ENCODE data around the gene RHBDL3. TPM values are rescaled to one million over a fixed set of nuclear protein-coding genes. Genes with fewer than 3 reads are reported as not detected.

RHBDL3 gene
- polyA plus RNA-seq, 6 donors from 2014 or later, result not detected

GRCh38 chr17:32323811-32324491 lies 58.3 kb downstream of the RHBDL3 start:
- Mint-ChIP-seq H3K9me3 (no peaks in the 10 kb centered on the region), H3K4me3 (peak overlapping the region; percentile 13 to 47 (median 34)), H3K27ac (peak overlapping the region in 2 of 6 donors; percentile 45 to 48), H3K36me3 (no peaks in the 10 kb centered on the region), H3K4me1 (peaks cover 16 to 28% (median 22%) of the 10 kb centered on the region in 3 donors), H3K27me3 (peaks cover 0 to 12% (median 0%) of the 10 kb centered on the region in 3 donors)
- peak; percentile 10 for DNase-seq
- ATAC-seq (ENCODE audit: low read depth in 2 of 2), result peak; percentile 30 to 38

- H3K4me3 Mint-ChIP-seq, result no peak overlapping the region
- ATAC-seq (ENCODE audit: low read depth in 2 of 2), result no peak
- peak overlapping the region in 1 of 6 donors; percentile 47 for H3K27ac Mint-ChIP-seq
- no peaks in the 10 kb centered on the region for H3K27me3 Mint-ChIP-seq
- no peaks in the 10 kb centered on the region for H3K36me3 Mint-ChIP-seq
- H3K9me3 Mint-ChIP-seq, result no peaks in the 10 kb centered on the region
- peaks cover 7 to 15% (median 10%) of the 10 kb centered on the region in 3 donors for H3K4me1 Mint-ChIP-seq
- no peak for DNase-seq
Observed at GRCh38 chr17:32327911-32328310, 62.3 kb downstream of the RHBDL3 start.

GRCh38 chr17:32330147-32330546 lies 64.5 kb downstream of the RHBDL3 start:
- H3K27ac Mint-ChIP-seq, result no peak overlapping the region
- DNase-seq (no peak), ATAC-seq (ENCODE audit: low read depth in 2 of 2) (no peak)
- H3K27me3 Mint-ChIP-seq, result no peaks in the 10 kb centered on the region
- no peaks in the 10 kb centered on the region for H3K9me3 Mint-ChIP-seq
- H3K36me3 Mint-ChIP-seq, result peaks cover 0 to 11% of the 10 kb centered on the region in 2 donors
- no peaks in the 10 kb centered on the region for H3K4me1 Mint-ChIP-seq
- H3K4me3 Mint-ChIP-seq, result no peak overlapping the region

- Mint-ChIP-seq H3K36me3 (peaks cover 6 to 11% of the 10 kb centered on the region in 2 donors), H3K9me3 (no peaks in the 10 kb centered on the region), H3K27ac (no peak overlapping the region), H3K4me3 (no peak overlapping the region), H3K4me1 (no peaks in the 10 kb centered on the region), H3K27me3 (no peaks in the 10 kb centered on the region)
- no peak for DNase-seq
- ATAC-seq (ENCODE audit: low read depth in 2 of 2), result no peak
Observed at GRCh38 chr17:32331243-32332040, 65.8 kb downstream of the RHBDL3 start.

- Mint-ChIP-seq H3K9me3 (no peaks in the 10 kb centered on the region), H3K27ac (no peak overlapping the region), H3K27me3 (no peaks in the 10 kb centered on the region), H3K4me3 (no peak overlapping the region), H3K4me1 (no peaks in the 10 kb centered on the region), H3K36me3 (peaks cover 6 to 11% of the 10 kb centered on the region in 2 donors)
- ATAC-seq (ENCODE audit: low read depth in 2 of 2) (no peak), DNase-seq (no peak)
Observed at GRCh38 chr17:32333187-32333586, 67.6 kb downstream of the RHBDL3 start.

GRCh38 chr17:32335046-32335445 lies 69.4 kb downstream of the RHBDL3 start:
- peak overlapping the region in 1 of 8 donors; percentile 15 for H3K4me3 Mint-ChIP-seq
- H3K9me3 Mint-ChIP-seq, result no peaks in the 10 kb centered on the region
- no peaks in the 10 kb centered on the region for H3K4me1 Mint-ChIP-seq
- H3K27ac Mint-ChIP-seq, result no peak overlapping the region
- ATAC-seq (ENCODE audit: low read depth in 2 of 2), result no peak
- peaks cover 6 to 11% of the 10 kb centered on the region in 2 donors for H3K36me3 Mint-ChIP-seq
- no peaks in the 10 kb centered on the region for H3K27me3 Mint-ChIP-seq
- DNase-seq, result no peak

GRCh38 chr17:32335687-32336086 lies 70.1 kb downstream of the RHBDL3 start:
- Mint-ChIP-seq H3K36me3 (peaks cover 6 to 11% of the 10 kb centered on the region in 2 donors), H3K4me3 (no peak overlapping the region), H3K27ac (no peak overlapping the region), H3K4me1 (peaks cover 0 to under 1% (median under 1%) of the 10 kb centered on the region in 3 donors), H3K27me3 (no peaks in the 10 kb centered on the region), H3K9me3 (no peaks in the 10 kb centered on the region)
- no peak for ATAC-seq (ENCODE audit: low read depth in 2 of 2)
- no peak for DNase-seq

GRCh38 chr17:32341141-32341856 lies 75.7 kb downstream of the RHBDL3 start:
- peak overlapping the region; percentile 92 to 98 (median 94) for H3K27ac Mint-ChIP-seq
- peaks cover 12 to 23% (median 19%) of the 10 kb centered on the region in 3 donors for H3K4me1 Mint-ChIP-seq
- H3K4me3 Mint-ChIP-seq, result peak overlapping the region; percentile 85 to 97 (median 93)
- ATAC-seq (ENCODE audit: low read depth in 2 of 2) (peak; percentile 52 to 56), DNase-seq (peak; percentile 60)
- H3K36me3 Mint-ChIP-seq, result no peaks in the 10 kb centered on the region
- no peaks in the 10 kb centered on the region for H3K27me3 Mint-ChIP-seq
- no peaks in the 10 kb centered on the region for H3K9me3 Mint-ChIP-seq

GRCh38 chr17:32341857-32342602 lies 76.4 kb downstream of the RHBDL3 start, which contains the start of gene C17orf75:
C17orf75 (minus strand) TSS chr17:32342173; CDS start chr17:32342139, 34 bp downstream.
- no peaks in the 10 kb centered on the region for H3K36me3 Mint-ChIP-seq
- peak; percentile 68 for DNase-seq
- H3K4me3 Mint-ChIP-seq, result peak within 1 kb of the TSS; percentile 85 to 97 (median 93)
- ATAC-seq (ENCODE audit: low read depth in 2 of 2), result peak; percentile 83 to 85
- H3K27me3 Mint-ChIP-seq, result no peaks in the 10 kb centered on the region
- H3K27ac Mint-ChIP-seq, result peak within 1 kb of the TSS; percentile 92 to 98 (median 96)
- H3K4me1 Mint-ChIP-seq, result peaks cover 12 to 23% (median 19%) of the 10 kb centered on the region in 3 donors
- no peaks in the 10 kb centered on the region for H3K9me3 Mint-ChIP-seq

- Mint-ChIP-seq H3K36me3 (no peaks in the 10 kb centered on the region), H3K4me1 (peaks cover 12 to 23% (median 19%) of the 10 kb centered on the region in 3 donors), H3K27ac (peak overlapping the region; percentile 84 to 96 (median 94)), H3K4me3 (peak overlapping the region; percentile 85 to 97 (median 93)), H3K27me3 (no peaks in the 10 kb centered on the region), H3K9me3 (no peaks in the 10 kb centered on the region)
- DNase-seq (no peak), ATAC-seq (ENCODE audit: low read depth in 2 of 2) (no peak)
Observed at GRCh38 chr17:32342603-32343325, 77.1 kb downstream of the RHBDL3 start.

GRCh38 chr17:32345951-32346600 lies 80.4 kb downstream of the RHBDL3 start:
- Mint-ChIP-seq H3K9me3 (no peaks in the 10 kb centered on the region), H3K4me1 (peaks cover 23 to 30% (median 24%) of the 10 kb centered on the region in 3 donors), H3K27me3 (no peaks in the 10 kb centered on the region), H3K27ac (no peak overlapping the region), H3K4me3 (peak overlapping the region in 1 of 8 donors; percentile 70), H3K36me3 (peaks cover 8 to 13% of the 10 kb centered on the region in 2 donors)
- ATAC-seq (ENCODE audit: low read depth in 2 of 2), result no peak
- no peak for DNase-seq

GRCh38 chr17:32348483-32348800 lies 82.8 kb downstream of the RHBDL3 start:
- H3K27me3 Mint-ChIP-seq, result no peaks in the 10 kb centered on the region
- H3K27ac Mint-ChIP-seq, result peak overlapping the region in 1 of 6 donors; percentile 47
- DNase-seq (no peak), ATAC-seq (ENCODE audit: low read depth in 2 of 2) (no peak)
- peak overlapping the region in 6 of 8 donors; percentile 15 to 100 (median 72) for H3K4me3 Mint-ChIP-seq
- peaks cover 8 to 13% of the 10 kb centered on the region in 2 donors for H3K36me3 Mint-ChIP-seq
- peaks cover 8 to 28% (median 26%) of the 10 kb centered on the region in 3 donors for H3K4me1 Mint-ChIP-seq
- H3K9me3 Mint-ChIP-seq, result no peaks in the 10 kb centered on the region

Data from naive B cell (primary cell).